DOHH2 (cell line): ENCODE results near the gene BGN.

Source experiments
- H3F3A ChIP-seq: fragments of 200-600 bp; sonication (generic), shearing (Covaris generic); 2 replicates; pipeline ENCODE4 v1.6.0; 2016; ENCODE audit warnings: antibody characterized with exemption, mild to moderate bottlenecking; ENCODE audit not compliant: control insufficient read depth, insufficient read depth
- H3K27ac ChIP-seq: fragments of 200-600 bp; sonication (generic); 2 replicates; pipeline ENCODE4 v1.5.1; 2014; ENCODE audit warnings: low read depth, mild to moderate bottlenecking, low read length, moderate library complexity
- H3K27me3 ChIP-seq: fragments of 200-600 bp; sonication (generic); 2 replicates; pipeline ENCODE4 v1.6.1; 2014; ENCODE audit warnings: mild to moderate bottlenecking, low read length, mixed read lengths; ENCODE audit not compliant: control insufficient read depth
- H3K36me3 ChIP-seq: fragments of 200-600 bp; sonication (generic); 2 replicates; pipeline ENCODE4 v1.6.1; 2014; ENCODE audit warnings: mild to moderate bottlenecking, low read length, moderate library complexity, mixed read lengths; ENCODE audit not compliant: control insufficient read depth
- H3K4me1 ChIP-seq: fragments of 200-600 bp; sonication (generic); 2 replicates; pipeline ENCODE4 v1.6.1; 2014; ENCODE audit warnings: mild to moderate bottlenecking, low read length, mixed read lengths; ENCODE audit not compliant: control insufficient read depth
- H3K4me2 ChIP-seq: fragments of 200-600 bp; sonication (generic); 2 replicates; pipeline ENCODE4 v1.6.0; 2014; ENCODE audit warnings: mild to moderate bottlenecking, low read length, moderate library complexity
- H3K4me3 ChIP-seq: fragments of 200-600 bp; sonication (generic); 2 replicates; pipeline ENCODE4 v1.5.1; 2014; ENCODE audit warnings: mild to moderate bottlenecking, low read length, mixed read lengths
- H3K79me2 ChIP-seq: fragments of 200-600 bp; sonication (generic); 2 replicates; pipeline ENCODE4 v1.6.1; 2014; ENCODE audit warnings: mild to moderate bottlenecking, low read length, mixed read lengths; ENCODE audit not compliant: control insufficient read depth
- H3K9me2 ChIP-seq: fragments of 200-600 bp; sonication (generic); replicated peaks from 2 replicates; pipeline ENCODE4 v1.6.1; 2014; ENCODE audit warnings: mild to moderate bottlenecking, low read length, mixed read lengths; ENCODE audit not compliant: control insufficient read depth
- H3K9me3 ChIP-seq: fragments of 200-600 bp; sonication (generic); 2 replicates; pipeline ENCODE4 v1.6.1; 2014; ENCODE audit warnings: antibody characterized with exemption, low read length, mixed read lengths; ENCODE audit not compliant: control insufficient read depth, insufficient read depth
- H4K20me1 ChIP-seq: fragments of 200-600 bp; sonication (generic); 2 replicates; pipeline ENCODE4 v1.6.0; 2014; ENCODE audit warnings: low read depth, mild to moderate bottlenecking, antibody characterized with exemption, low read length, moderate library complexity; ENCODE audit not compliant: control insufficient read depth, insufficient read depth
- CTCF ChIP-seq: fragments of 200-600 bp; sonication (generic); IDR thresholded peaks from one replicate; pipeline ENCODE4 v1.5.1; 2014; ENCODE audit warnings: antibody characterized with exemption, mild to moderate bottlenecking, low read depth, low read length; ENCODE audit not compliant: poor library complexity, severe bottlenecking
- EZH2phosphoT487 ChIP-seq: fragments of 200-600 bp; sonication (generic); IDR thresholded peaks from 2 replicates; pipeline ENCODE4 v1.6.1; 2017; ENCODE audit warnings: borderline replicate concordance, mild to moderate bottlenecking, antibody characterized with exemption, low read length, moderate library complexity, mixed read lengths

Gene BGN

GRCh38 chrX:153487590-153488071, 7.1 kb upstream of the BGN start:
- Histone ChIP-seq H3K4me1 (no peaks in the 10 kb centered on the region), H4K20me1 (no peaks in the 10 kb centered on the region), H3K36me3 (no peaks in the 10 kb centered on the region), H3K79me2 (no peaks in the 10 kb centered on the region), H3K4me2 (no peak overlapping the region), H3K9me2 (no peaks in the 10 kb centered on the region), H3F3A (no peaks in the 10 kb centered on the region), H3K4me3 (no peak overlapping the region), H3K27ac (no peak overlapping the region), H3K27me3 (no peaks in the 10 kb centered on the region), H3K9me3 (no peaks in the 10 kb centered on the region)
- TF ChIP-seq CTCF = no peak
- TF ChIP-seq EZH2phosphoT487 = no peak

- H3K4me1 ChIP-seq = no peaks in the 10 kb centered on the region
- H3F3A ChIP-seq = no peaks in the 10 kb centered on the region
- H3K4me3 ChIP-seq = no peak overlapping the region
- H3K9me2 ChIP-seq = no peaks in the 10 kb centered on the region
- H3K27ac ChIP-seq = no peak overlapping the region
- TF ChIP-seq EZH2phosphoT487 = no peak
- no peak for TF ChIP-seq CTCF
- H3K36me3 ChIP-seq = no peaks in the 10 kb centered on the region
- no peaks in the 10 kb centered on the region for H4K20me1 ChIP-seq
- no peaks in the 10 kb centered on the region for H3K79me2 ChIP-seq
- no peak overlapping the region for H3K4me2 ChIP-seq
- no peaks in the 10 kb centered on the region for H3K27me3 ChIP-seq
- H3K9me3 ChIP-seq = no peaks in the 10 kb centered on the region
Observed at GRCh38 chrX:153488231-153488914, 6.4 kb upstream of the BGN start.

GRCh38 chrX:153490217-153490930, 4.4 kb upstream of the BGN start:
- H3K27me3 ChIP-seq = no peaks in the 10 kb centered on the region
- no peak overlapping the region for H3K27ac ChIP-seq
- H3K79me2 ChIP-seq = no peaks in the 10 kb centered on the region
- no peaks in the 10 kb centered on the region for H3K36me3 ChIP-seq
- no peak overlapping the region for H3K4me3 ChIP-seq
- H4K20me1 ChIP-seq = no peaks in the 10 kb centered on the region
- no peaks in the 10 kb centered on the region for H3K9me3 ChIP-seq
- no peak for TF ChIP-seq EZH2phosphoT487
- TF ChIP-seq CTCF = no peak
- no peak overlapping the region for H3K4me2 ChIP-seq
- H3F3A ChIP-seq = no peaks in the 10 kb centered on the region
- H3K9me2 ChIP-seq = no peaks in the 10 kb centered on the region
- no peaks in the 10 kb centered on the region for H3K4me1 ChIP-seq
